ENCODE results near the gene PTPN7. TPM values are rescaled to one million over a fixed set of nuclear protein-coding genes. Genes with fewer than 3 reads are reported as not detected.

Gene PTPN7
- polyA plus RNA-seq, 1 experiment: not detected

GRCh38 chr1:202200669-202201068, 40.3 kb upstream of the PTPN7 start:
- Histone ChIP-seq H3K27me3 (ENCODE audit: control insufficient read depth, insufficient read depth, low read length) (peaks cover 45% of the 10 kb centered on the region), H3K27ac (ENCODE audit: low read depth, low read length) (no peak overlapping the region), H3K9me3 (ENCODE audit: control insufficient read depth, insufficient read depth, low read length) (peaks cover 4% of the 10 kb centered on the region; the same call in 1 of the 2 replicates), H3K4me3 (ENCODE audit: low read depth, low read length) (no peak overlapping the region)
- DNase-seq (ENCODE audit: low read depth, low spot score): no peak
- CTCF ChIA-PET: interaction anchor here (0.9 to 2.3 kb wide), 2 partner anchors 12 to 17 kb away, joined by 3 to 9 read pairs; no protein-coding TSS in a partner anchor
- POLR2A ChIA-PET: no interaction called here
- TF ChIP-seq CTCF (IDR thresholded peaks at IDR 0.05; ENCODE audit: low read depth, low read length): no peak

GRCh38 chr1:202200112-202200548, 39.7 kb upstream of the PTPN7 start:
- POLR2A ChIA-PET: no interaction called here
- peaks cover 49% of the 10 kb centered on the region for H3K27me3 ChIP-seq (ENCODE audit: control insufficient read depth, insufficient read depth, low read length)

GRCh38 chr1:202199040-202199889, 38.9 kb upstream of the PTPN7 start:
- no peak overlapping the region for H3K27ac ChIP-seq (ENCODE audit: low read depth, low read length)
- no peak overlapping the region for H3K4me3 ChIP-seq (ENCODE audit: low read depth, low read length)
- ChIA-PET POLR2A (no interaction called here), CTCF (interaction anchor here (2.3 kb wide), 1 partner anchor 10 kb away, joined by 9 read pairs; no protein-coding TSS in a partner anchor)
- DNase-seq (ENCODE audit: low read depth, low spot score): no peak
- TF ChIP-seq CTCF (IDR thresholded peaks at IDR 0.05; ENCODE audit: low read depth, low read length): no peak
- H3K27me3 ChIP-seq (ENCODE audit: control insufficient read depth, insufficient read depth, low read length): peaks cover 56% of the 10 kb centered on the region
- peaks cover 1% of the 10 kb centered on the region; the same call in 1 of the 2 replicates for H3K9me3 ChIP-seq (ENCODE audit: control insufficient read depth, insufficient read depth, low read length)

More at GRCh38 chr1:202200112-202200548, 39.7 kb upstream of the PTPN7 start:
- Histone ChIP-seq H3K9me3 (ENCODE audit: control insufficient read depth, insufficient read depth, low read length) (peaks cover 4% of the 10 kb centered on the region; the same call in 1 of the 2 replicates), H3K4me3 (ENCODE audit: low read depth, low read length) (no peak overlapping the region), H3K27ac (ENCODE audit: low read depth, low read length) (no peak overlapping the region)
- CTCF ChIA-PET: interaction anchor here (0.9 to 2.3 kb wide), 2 partner anchors 11 to 16 kb away, joined by 3 to 9 read pairs; no protein-coding TSS in a partner anchor
- TF ChIP-seq CTCF (IDR thresholded peaks at IDR 0.05; ENCODE audit: low read depth, low read length): no peak
- no peak for DNase-seq (ENCODE audit: low read depth, low spot score)

GRCh38 chr1:202198366-202198724, 37.9 kb upstream of the PTPN7 start:
- Histone ChIP-seq H3K27me3 (ENCODE audit: control insufficient read depth, insufficient read depth, low read length) (peaks cover 63% of the 10 kb centered on the region), H3K27ac (ENCODE audit: low read depth, low read length) (no peak overlapping the region), H3K4me3 (ENCODE audit: low read depth, low read length) (no peak overlapping the region), H3K9me3 (ENCODE audit: control insufficient read depth, insufficient read depth, low read length) (no peaks in the 10 kb centered on the region)
- ChIA-PET CTCF (interaction anchor here (0.6 to 0.9 kb wide), 2 partner anchors 98 to 117 kb away, joined by 3 read pairs; no protein-coding TSS in a partner anchor), POLR2A (interaction anchor here (0.6 kb wide), 1 partner anchor 459 kb away, joined by 6 read pairs; no protein-coding TSS in a partner anchor)
- TF ChIP-seq CTCF (IDR thresholded peaks at IDR 0.05; ENCODE audit: low read depth, low read length): no peak
- DNase-seq (ENCODE audit: low read depth, low spot score): no peak
